AG09309 (cell line): ENCODE measurements around the gene CMSS1.

Experiments
- DNase-seq: peaks from one replicate; pipeline ENCODE4 v3.0.0-alpha.2; 2010; ENCODE audit warnings: low read depth
- H3K4me3 ChIP-seq: 2 replicates; pipeline ENCODE4 v1.5.1; 2011; ENCODE audit warnings: mild to moderate bottlenecking, low read depth, low read length, moderate library complexity; ENCODE audit not compliant: control insufficient read depth
- TF ChIP-seq, protein P1 (sequence below): IDR thresholded peaks from 2 replicates; pipeline ENCODE4 v1.5.1; 2011; ENCODE audit warnings: mild to moderate bottlenecking, low read depth, low read length, inconsistent platforms; ENCODE audit not compliant: insufficient read depth, control insufficient read depth; ENCODE audit errors: missing control alignments

The CMSS1 gene

GRCh38 chr3:100067589-100067988 is 249.9 kb downstream of the CMSS1 start:
- no peak overlapping the region for H3K4me3 ChIP-seq
- TF ChIP-seq, protein P1, sequence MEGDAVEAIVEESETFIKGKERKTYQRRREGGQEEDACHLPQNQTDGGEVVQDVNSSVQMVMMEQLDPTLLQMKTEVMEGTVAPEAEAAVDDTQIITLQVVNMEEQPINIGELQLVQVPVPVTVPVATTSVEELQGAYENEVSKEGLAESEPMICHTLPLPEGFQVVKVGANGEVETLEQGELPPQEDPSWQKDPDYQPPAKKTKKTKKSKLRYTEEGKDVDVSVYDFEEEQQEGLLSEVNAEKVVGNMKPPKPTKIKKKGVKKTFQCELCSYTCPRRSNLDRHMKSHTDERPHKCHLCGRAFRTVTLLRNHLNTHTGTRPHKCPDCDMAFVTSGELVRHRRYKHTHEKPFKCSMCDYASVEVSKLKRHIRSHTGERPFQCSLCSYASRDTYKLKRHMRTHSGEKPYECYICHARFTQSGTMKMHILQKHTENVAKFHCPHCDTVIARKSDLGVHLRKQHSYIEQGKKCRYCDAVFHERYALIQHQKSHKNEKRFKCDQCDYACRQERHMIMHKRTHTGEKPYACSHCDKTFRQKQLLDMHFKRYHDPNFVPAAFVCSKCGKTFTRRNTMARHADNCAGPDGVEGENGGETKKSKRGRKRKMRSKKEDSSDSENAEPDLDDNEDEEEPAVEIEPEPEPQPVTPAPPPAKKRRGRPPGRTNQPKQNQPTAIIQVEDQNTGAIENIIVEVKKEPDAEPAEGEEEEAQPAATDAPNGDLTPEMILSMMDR: no peak
- DNase-seq: no peak

GRCh38 chr3:100068826-100069225 is 251.2 kb downstream of the CMSS1 start:
- no peak overlapping the region for H3K4me3 ChIP-seq
- TF ChIP-seq, protein P1: peak; percentile 70
- peak; percentile 46 for DNase-seq

DNA sequence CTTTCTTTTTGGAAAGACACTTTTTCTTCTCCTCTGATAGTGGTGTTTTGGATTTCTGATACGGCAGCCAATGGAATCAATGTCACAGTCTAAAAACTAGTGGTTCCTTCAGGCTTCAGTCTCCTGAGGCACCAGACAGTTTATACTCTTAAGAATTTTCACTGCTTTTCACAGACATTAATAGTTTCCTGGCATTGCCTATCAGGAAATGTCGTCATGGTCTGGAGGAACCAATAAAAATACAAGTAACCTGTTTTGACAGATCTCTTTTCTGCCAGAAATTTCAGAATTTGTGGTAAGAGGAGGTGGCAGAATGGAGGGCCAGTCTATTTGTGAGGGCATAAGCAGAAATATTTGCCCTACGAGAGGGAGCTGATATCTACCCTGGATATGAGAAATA is 251.8 kb downstream of the CMSS1 start:
- DNase-seq: no peak
- TF ChIP-seq, protein P1: no peak
- no peak overlapping the region for H3K4me3 ChIP-seq

DNA sequence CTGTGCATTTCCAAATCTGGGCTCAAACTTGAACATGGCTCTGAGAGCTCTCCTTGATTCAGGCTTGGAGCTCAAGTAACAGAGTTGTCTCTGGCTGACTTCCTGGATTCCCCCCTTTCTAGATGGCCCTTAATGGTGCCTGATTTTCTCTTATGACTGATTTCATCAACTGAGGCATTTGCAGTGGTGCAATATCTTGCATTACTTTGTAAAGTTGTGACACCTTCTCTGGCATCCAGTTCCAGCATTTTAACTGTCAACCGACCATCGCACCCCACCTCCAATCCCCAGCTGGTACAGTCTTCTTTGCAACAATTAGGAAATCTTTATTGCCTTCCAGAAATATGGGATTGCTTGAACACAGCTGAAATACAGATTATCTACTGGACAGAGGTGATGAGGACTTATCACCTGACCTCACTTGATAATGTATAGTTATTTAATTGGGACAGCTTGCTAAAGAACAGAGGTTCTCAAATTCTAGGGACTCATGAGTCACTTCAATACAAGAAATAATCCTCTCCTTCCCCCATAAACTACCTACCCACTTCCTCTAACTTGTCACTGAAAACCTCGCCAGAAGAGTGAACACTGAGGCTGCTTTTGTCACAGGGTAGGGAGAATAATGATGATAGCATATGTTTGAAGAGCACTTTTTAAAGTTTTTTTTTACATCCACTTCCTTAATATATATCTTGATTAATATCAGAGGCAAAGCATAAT is 254.8 kb downstream of the CMSS1 start:
- TF ChIP-seq, protein P1: no peak
- no peak for DNase-seq
- H3K4me3 ChIP-seq: no peak overlapping the region

- TF ChIP-seq, protein P1: no peak
- H3K4me3 ChIP-seq: no peak overlapping the region
- no peak for DNase-seq
Observed at GRCh38 chr3:100073049-100073713, 255.5 kb downstream of the CMSS1 start.

DNA sequence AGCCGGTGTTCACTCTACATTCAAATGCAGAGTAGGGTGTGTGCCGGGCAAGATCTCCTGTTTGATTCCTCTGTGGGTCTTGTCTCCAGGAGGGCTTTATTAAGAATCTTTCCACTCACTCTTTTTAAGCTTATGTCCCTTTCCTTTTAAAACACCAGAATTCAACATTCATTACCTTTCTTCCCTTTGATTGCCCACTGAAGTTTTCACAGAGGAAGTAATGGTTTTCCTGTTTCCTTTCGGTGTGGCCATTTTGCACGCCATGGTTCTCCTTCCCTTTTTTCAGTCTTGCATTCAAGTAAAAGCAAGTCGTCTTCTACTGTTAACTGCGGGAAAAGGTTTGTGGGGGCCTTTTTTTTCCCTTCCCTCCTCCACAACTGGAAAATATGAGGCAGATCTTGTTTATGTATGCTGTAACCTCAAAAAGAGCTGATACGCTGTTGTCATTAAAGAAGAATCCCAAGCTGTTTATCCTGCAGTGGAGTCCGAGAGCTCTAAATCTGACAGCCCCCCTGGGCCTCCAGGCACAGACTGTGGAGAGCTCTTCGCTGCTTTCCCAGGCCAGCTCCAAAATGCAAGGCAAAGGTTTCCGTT is 256.1 kb downstream of the CMSS1 start:
- no peak overlapping the region for H3K4me3 ChIP-seq
- peak; percentile 33 for DNase-seq
- TF ChIP-seq, protein P1: no peak
